GM21825 (cell line): ENCODE measurements around the gene KLHL36.

Experiments
- ATAC-seq: cut with Tn5 transposase; IDR thresholded peaks from one replicate; pipeline ENCODE4 v1.9.1; 2021; ENCODE audit warnings: mild to moderate bottlenecking, moderate library complexity; ENCODE audit not compliant: unreplicated experiment

KLHL36 gene

GRCh38 chr16:84647828-84648594, at the start of gene KLHL36:
KLHL36 (plus strand) TSS chr16:84648511; CDS start chr16:84650868, 2,357 bp downstream.
- ATAC-seq, result peak; percentile 78

- peak; percentile 37 for ATAC-seq
Measured at GRCh38 chr16:84599521-84600202, 48.6 kb upstream of the KLHL36 start.

DNA sequence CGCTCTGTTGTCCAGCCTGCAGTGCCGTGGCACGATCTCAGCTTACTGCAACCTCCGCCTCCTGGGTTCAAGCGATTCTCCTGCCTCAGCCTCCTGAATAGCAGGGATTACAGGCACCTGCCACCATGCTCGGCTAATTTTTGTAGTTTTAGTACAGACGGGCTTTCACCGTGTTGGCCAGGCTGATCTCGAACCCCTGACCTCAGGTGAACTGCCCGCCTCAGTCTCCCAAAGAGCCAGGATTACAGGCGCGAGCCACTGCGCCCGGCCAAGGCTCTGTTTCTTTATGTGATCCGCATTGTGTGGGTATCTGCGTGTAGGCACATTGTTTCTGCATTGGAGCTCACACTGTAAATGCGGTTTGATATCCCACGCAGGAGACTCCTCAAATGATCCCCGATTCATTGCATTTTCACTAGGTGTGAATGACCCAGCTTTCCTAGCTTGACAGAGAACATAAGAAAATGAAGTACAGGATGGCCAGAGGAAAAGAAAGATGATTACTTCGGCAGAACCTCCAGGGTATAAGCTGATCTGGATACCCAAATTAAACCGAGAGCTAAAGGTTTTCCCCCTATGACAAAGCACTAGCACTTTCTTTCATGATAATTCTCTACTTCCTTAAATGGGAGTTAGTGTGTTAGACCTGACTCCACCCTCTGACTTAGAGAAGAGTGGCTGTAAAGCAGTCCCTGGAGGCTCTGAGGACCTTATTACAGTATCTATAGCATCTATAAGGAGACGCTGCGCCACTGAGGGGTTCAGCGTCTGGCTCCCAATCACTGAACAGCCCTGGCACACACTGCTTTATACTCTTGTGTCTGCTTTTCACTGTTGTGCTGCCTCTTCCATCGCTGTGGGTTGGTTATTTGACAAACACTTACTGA, 47.7 kb upstream of the KLHL36 start:
- ATAC-seq, result peak; percentile 57

GRCh38 chr16:84603140-84603816, 45.0 kb upstream of the KLHL36 start:
- ATAC-seq, result no peak

GRCh38 chr16:84603940-84604339, 44.4 kb upstream of the KLHL36 start:
- ATAC-seq, result no peak

DNA sequence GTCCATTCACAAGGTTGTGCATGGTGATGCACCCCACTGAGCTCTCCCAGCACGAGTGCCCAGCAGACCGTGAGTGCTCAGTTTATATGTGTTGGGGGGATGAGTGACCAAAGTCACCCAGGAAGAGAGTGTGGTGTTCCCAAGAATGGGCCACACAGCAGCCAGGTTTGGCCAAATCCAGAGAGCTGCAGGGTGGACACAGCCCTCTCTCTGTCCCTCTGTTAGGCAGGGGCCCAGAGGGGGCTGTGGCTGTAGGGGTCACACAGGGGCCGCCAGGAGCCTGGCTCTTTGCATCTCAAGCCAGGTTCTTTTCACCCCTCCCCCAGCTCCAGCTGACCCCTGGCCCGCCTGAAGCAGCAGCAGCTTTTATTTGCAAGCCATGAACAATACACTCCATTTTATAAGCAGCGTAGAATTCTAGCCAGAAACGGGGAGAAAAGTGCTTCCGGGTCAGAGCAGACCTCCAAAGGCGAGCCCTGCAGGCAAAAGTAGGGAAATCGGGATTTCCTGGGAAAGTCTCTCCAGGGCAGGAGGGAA, 43.8 kb upstream of the KLHL36 start:
- no peak for ATAC-seq

- no peak for ATAC-seq
Measured at GRCh38 chr16:84605339-84605848, 42.9 kb upstream of the KLHL36 start.

- no peak for ATAC-seq
Measured at GRCh38 chr16:84606081-84606875, 42.0 kb upstream of the KLHL36 start.

DNA sequence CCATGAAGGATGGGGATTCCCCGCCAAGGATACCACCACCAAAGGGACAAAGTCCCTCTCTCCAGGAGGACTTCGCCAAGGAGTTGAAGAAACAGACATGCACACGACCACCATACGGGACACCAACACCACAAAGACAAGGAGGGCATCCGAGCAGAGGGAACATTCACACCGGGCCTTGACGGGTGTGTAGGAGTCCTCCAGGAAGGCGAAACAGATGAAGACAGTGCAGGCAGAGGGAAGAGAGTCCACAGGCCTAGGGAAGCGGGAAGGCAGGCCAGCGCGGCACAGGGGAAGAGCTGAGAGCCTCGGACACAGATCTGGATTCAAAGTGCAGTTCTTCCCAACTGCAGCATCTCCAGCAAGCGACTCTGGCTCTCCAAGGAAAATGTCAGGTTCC, 41.2 kb upstream of the KLHL36 start:
- no peak for ATAC-seq

GRCh38 chr16:84607694-84608093, 40.6 kb upstream of the KLHL36 start:
- peak; percentile 48 for ATAC-seq

DNA sequence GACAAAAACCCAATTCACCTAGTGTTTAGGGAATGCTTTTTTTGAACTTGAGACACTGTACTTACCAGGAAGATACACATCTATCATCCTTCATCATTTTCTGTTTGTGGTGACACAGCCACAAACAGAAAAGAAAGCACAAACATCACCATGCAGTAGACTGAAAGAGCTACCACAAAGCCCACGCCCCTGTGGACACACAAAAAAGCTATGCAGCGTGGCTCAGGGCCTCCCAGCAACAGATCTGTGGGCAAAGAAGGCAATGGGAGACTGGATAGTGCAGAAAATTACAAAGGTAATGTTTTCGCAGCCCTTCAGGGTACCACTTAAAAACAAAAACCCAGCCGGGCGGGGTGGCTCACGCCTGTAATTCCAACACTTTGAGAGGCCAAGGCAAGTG, 40.0 kb upstream of the KLHL36 start:
- ATAC-seq, result no peak

GRCh38 chr16:84609563-84610177, 38.6 kb upstream of the KLHL36 start:
- ATAC-seq, result no peak

- ATAC-seq, result no peak
Measured at GRCh38 chr16:84610376-84610775, 37.9 kb upstream of the KLHL36 start.

DNA sequence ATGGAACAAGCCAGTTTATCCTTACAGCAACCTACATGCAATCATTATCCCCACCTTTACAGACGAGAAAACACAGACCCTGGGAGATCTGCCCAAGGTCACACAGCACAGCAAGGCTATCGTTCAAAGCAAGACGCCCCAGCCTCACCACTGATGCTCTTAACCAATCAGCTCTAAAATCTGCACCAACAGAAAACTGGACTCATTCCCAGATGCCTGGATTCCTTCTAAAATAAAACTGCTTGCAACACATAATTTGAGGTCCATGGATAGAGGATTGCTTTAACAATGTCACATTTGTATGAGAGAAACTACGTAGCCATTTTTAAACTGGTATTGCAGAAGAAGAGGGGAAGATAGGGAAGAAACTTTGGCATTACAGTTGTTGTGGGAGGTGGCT, 37.3 kb upstream of the KLHL36 start:
- no peak for ATAC-seq

DNA sequence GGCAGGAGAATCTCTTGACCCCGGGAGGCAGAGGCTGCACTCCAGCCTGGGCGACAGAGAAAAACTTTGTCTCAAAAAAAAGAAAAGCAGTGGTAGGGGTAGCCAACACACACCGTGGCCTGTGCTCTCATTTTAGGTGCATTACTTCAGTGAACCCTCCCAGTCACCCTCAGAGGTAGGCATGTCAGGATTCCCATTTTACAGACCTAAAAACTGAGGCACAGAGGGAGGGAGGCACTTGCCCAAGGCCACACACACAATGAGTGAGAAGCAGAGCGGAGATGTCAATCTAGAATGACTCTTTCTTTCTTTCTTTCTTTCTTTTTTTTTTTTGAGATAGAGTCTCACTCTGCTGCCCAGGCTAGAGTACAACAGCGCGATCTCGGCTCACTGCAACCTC, 35.6 kb upstream of the KLHL36 start:
- no peak for ATAC-seq

- ATAC-seq, result no peak
Measured at GRCh38 chr16:84613408-84614072, 34.8 kb upstream of the KLHL36 start.

DNA sequence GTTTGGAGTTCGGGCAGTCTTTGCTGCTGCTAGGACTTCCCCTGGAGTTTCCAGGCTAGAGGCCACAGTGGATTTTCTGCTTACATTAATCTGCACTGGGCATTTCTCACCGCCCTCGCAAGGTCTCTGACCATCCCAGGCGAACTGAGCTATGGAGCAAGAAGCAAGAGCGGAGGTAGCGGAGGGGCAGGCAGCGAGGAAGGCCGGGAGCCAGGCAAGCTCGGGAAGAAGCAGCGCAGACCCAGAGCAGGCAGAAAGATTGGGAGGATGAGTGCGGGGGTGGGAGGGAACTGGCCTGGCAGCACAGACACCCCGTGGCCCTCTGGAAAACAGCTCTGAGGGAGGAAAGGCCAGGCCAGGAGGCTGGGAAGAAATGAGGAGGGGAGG, 34.2 kb upstream of the KLHL36 start:
- no peak for ATAC-seq

GRCh38 chr16:84614623-84614967, 33.7 kb upstream of the KLHL36 start:
- ATAC-seq, result no peak
